Stimulated activated CD8-positive, alpha-beta memory T cell treated with anti-CD3 and anti-CD28 coated beads, Interleukin-4, amount 100 ng/mL, for 1 hour (primary cell): ENCODE measurements around the gene CCT8L2.
"Not testable (repeated sequence)": the region's sequence is repeated elsewhere in the genome, so short reads cannot be mapped to it uniquely, and the experiment has no call there.

ENCODE experiments used
- DNase-seq, 2 donors: peaks; one replicate each; pipeline ENCODE4 v3.0.0-alpha.2; 2020; ENCODE audit warnings: low read depth in 2 of 2, low spot score in 1 of 2

Gene CCT8L2

DNA sequence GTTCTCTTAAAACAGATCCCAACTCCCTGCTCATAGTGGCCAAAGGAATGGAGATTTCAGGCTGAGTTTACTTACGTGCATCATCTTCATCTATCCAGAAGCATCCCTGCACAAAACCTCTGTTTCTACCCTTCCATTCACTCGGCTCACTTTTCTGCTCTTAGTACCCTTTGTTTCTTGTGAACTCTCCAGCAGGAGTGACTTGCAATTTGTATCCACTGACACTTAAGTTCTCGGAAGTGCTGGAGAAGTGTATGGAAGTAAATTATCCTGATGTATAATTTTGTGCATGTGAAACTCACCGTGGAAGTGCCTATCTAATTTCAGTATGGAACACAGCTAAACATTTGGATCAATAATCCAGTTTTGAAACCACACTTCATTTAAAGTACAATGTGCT, 7.0 kb upstream of the CCT8L2 start:
- not testable (repeated sequence) for DNase-seq

DNA sequence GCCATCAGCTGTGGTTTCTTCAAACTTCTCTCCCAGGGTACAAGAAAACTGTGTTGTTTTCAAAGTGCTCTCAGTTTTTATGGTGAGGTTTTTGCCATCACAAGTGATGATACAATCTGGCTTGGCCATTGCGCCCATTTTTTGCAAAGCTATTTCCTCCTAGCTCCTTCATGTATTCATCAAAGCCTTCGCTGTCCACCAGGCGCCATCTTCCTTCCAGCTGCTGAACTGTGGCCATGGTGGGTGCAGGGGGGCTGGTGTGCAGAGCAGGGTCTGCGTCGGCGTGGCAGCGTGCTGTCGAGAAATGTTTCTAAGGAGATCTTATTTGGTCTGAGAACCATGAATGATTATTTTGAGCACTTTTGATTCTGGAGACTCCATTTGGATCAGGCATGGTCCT, 2.6 kb upstream of the CCT8L2 start:
- DNase-seq: not testable (repeated sequence)

DNA sequence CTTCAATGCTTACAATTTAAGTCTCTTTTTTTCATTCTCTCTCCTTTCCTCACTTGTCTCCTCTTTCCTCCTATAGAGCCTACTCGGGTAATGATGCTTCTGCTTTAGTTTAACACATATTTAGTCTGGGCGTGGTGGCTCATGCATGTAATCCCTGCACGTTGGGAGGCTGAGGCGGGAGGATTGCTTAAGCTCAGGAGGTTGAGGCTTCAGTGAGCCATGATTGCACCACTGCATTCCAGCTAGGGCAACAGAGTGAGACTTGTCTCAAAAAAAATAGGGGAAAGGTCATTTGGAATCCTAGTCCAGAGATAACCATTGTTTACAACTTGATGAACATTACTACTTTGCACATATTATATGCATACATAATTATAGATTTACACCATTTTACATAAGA, 1.4 kb upstream of the CCT8L2 start:
- DNase-seq: no peak

DNA sequence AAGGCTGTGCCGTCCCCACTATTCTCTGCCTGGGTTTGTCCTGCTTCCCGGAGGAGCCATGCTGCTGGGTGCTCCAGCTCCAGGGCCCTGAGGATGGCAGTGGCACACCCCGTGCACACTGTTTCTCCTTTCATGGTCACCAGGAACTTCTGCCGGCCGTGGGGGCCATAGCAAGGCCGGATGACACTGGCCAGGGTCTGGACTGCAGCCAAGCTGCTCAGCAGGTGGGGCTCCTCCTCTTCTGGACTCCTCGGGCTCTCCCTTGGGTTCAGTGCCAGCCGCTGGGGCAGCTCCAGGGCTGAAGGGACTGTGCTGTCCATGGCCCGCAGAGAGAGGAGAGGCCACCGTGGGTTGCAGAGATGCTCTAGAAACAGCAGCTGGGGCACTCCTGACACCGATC, 379 bp downstream of the CCT8L2 start:
- DNase-seq: not testable (repeated sequence)

DNA sequence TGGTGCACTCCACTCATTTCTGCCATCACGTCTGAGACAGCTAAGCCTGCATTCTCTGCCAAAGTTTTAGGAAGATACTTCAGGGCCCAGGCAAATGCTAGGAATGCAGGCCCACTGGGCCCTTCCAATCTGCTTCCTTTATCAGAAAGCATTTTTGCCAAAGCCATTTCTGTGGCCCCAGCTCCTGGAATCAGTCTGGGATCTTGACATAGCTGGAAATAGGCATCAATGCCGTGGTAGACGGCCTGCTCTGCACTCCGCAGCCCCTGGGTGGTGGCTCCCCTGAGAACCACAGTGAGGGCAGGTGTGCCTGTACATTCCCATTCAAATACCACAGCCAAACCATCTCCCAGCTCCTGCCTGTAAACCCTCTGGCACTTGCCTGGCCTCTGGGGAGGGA, 1.5 kb downstream of the CCT8L2 start:
- DNase-seq: not testable (repeated sequence)

DNA sequence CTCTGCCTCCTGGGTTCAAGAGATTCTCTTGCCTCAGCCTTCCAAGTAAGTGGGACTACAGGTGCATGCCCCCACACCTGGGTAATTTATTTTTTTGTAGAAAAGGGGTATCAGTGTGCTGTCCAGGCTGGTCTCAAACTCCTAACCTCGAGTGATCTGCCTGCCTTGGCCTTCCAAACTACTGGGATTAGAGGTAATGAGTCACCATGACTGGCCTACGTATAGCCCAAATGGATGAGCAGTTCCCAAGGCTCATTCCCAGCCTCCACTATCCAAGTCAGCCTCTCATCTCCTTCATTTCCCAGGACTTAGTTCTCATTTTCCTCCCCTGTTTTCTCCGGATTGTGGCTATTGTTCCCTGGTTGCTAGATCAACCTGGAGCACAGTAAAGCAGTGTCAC, 5.6 kb downstream of the CCT8L2 start:
- no peak for DNase-seq

DNA sequence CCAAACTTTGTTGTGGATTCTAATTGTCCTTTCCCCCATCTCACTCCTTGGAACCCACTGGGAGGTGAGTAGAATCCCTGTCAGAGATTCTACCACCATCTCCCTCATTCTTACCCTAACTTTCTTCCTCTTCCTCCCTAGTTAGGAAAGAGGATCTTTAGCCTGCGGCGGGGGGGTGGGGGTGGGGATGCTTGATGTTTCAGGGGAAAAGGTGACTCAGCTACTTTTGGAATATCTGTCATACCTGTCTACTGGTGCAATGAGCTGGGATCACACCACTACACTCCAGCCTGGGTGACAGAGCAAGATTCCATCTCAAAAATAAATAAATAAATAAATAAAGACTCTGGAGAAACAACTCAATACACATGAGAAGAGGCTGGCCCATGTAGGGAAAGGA, 6.4 kb downstream of the CCT8L2 start:
- no peak for DNase-seq

DNA sequence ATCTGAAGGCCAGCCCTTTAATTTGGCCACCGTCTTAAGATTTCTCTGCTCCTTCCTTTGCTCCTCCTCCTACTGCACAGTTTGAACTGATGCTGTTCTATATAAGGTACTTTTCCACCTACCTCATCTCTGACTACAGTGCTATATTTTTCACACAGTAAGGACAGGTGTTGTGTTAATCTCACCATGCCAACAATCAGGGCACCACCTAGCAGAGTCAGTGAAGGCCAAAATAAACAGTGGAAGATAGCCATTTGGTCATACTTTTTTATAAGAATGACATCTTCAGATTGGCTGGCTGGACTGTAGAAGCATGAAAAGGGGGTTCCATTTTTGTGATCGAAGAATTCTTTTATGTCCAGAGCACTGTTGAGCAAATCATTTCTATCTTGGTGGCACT, 11.7 kb downstream of the CCT8L2 start:
- DNase-seq: not testable (repeated sequence)

DNA sequence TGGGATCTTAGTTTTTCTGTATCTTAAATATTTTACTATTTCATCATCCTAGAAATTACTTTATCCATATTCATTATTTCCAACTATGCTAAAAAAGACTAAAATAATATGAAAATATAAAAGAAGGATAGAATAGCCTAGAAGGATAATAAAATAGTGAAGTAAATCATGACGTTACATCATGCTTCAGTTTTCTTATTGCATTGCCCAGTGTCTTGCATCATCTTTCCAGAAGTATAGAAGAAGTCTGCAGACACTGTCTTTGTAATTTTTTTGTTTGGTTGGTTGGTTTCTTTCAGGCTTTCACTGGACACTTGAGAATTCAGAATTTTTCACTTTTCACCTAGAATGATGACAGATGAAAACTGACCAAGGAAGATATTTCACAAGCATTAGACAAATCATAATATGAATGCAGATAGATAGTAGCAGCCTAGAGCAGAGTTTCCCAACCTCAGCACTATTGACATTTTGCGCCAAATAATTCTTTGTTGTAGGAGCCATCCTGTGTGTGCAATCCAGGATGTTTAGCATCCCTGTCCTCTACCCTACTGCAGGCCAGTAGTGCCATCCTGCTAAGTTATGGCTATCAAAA, 23.3 kb downstream of the CCT8L2 start:
- DNase-seq: not testable (repeated sequence)

DNA sequence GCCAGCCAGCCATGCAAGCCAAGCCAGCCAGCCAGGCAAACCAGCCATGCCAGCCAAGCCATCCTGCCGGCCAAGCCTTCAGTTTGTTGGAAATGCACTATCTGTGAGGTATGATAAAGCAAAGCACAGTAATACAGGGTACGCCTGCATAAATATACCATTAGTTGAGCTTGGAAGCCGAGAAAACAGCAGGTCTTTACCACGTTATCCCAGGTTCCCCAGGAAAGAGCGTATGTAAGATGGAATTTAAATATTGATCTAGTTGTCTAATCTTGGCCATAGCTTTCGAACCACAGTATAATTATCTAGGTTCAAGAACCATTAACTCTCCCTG, 24.2 kb downstream of the CCT8L2 start:
- no peak for DNase-seq

DNA sequence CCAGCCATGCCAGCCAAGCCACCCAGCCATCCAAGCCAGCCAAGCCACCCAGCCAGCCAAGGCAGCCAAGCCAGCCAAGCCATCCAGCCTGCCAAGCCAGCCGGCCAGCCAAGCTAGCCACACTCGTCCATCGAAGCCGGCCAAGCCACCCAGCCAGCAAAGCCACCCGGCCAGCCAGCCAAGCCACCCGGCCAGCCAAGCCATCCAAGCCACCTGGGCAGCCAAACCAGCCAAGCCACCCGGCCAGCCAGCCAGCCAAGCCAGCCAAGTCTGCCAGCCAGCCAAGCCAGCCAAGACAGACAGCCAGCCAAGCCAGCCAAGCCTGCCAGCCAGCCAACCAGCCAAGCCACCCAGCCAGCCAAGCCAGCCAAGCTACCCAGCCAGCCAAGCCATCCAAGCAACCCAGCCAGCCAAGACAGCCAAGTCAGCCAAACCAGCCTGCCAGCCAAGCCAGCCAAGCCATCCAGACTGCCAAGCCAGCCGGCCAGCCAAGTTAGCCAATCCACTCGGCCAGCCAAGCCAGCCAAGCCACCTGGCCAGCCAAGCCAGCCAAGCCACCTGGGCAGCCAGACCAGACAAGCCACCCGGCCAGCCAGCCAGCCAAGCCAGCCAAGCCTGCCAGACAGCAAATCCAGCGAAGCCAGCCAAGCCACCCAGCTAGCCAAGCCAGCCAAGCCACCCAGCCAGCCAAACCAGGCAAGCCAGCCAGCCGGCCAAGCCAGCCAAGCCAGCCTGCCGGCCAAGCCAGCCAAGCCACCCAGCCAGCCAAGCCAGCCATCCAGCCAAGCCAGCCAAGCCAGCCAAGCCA, 24.8 kb downstream of the CCT8L2 start:
- not testable (repeated sequence) for DNase-seq

DNA sequence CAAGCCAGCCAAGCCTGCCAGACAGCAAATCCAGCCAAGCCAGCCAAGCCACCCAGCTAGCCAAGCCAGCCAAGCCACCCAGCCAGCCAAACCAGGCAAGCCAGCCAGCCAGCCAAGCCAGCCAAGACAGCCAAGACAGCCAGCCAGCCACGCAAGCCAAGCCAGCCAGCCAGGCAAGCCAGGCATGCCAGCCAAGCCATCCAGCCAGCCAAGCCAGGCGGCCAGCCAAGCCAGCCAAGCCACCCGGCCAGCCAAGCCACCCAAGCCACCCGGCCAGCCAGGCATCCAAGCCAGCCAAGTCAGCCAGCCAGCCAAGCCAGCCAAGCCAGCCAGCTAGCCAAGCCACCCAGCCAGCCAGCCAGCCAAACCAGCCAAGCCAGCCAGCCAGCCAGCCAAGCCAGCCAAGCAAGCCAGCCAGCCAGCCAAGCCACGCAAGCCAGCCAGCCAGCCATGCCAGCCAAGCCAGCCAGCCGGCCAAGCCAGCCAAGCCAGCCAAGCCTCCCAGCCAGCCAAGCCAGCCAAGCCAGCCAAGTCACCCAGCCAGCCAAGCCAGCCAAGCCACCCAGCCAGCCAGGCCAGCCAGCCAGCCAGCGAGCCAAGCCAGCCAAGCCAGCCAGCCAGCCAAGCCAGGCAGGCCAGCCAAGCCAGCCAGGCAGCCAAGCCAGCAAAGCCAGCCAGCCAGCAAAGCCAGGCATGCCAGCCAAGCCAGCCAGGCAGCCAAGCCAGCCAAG, 26.0 kb downstream of the CCT8L2 start:
- DNase-seq: not testable (repeated sequence)

DNA sequence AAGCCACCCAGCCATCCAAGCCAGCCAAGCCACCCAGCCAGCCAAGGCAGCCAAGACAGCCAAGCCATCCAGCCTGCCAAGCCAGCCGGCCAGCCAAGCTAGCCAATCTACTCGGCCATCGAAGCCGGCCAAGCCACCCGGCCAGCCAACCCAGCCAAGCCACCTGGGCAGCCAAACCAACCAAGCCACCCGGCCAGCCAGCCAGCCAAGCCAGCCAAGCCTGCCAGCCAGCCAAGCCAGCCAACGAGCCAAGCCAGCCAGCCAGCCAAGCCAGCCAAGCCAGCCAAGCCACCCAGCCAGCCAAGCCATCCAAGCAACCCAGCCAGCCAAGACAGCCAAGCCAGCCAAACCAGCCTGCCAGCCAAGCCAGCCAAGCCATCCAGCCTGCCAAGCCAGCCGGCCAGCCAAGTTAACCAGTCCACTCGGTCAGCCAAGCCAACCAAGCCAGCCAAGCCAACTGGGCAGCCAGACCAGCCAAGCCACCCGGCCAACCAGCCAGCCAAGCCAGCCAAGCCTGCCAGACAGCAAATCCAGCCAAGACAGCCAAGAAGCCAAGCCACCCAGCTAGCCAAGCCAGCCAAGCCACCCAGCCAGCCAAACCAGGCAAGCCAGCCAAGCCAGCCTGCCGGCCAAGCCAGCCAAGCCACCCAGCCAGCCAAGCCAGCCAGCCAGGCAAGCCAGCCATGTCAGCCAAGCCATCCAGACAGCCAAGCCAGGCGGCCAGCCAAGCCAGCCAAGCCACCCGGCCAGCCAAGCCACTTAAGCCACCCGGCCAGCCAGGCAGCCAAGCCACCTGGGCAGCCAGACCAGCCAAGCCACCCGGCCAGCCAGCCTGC, 26.8 kb downstream of the CCT8L2 start:
- DNase-seq: not testable (repeated sequence)

DNA sequence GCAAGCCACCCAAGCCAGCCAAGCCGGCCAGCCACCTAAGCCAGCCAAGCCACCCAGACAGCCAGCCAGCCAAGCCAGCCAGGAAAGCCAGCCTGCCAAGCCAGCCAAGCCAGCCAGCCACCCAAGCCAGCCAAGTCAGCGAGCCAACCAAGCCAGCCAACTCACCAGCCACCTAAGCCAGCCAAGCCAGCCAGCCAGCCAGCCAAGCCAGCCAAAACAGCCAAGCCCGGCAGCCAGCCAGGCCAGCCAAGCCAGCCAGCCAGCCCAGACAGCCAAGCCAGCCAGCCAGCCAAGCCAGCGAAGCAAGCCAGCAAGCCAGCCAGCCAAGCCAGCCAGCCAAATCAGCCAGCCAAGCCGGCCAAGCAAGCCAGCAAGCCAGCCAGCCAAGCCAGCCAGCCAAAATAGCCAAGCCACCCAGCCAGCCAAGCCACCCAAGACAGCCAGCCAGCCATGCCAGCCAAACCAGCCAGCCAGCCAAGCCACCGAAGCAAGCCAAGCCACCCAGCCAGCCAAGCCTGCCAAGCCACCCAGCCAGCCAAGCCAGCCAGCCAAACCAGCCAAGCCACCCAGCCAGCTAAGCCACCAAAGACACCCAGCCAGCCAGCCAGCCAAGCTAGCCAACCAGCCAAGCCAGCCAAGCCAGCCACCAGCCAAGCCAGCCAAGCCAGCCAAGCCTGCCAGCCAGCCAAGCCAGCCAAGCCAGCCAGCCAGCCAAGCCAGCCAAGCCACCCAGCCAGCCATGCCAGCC, 27.6 kb downstream of the CCT8L2 start:
- DNase-seq: not testable (repeated sequence)

DNA sequence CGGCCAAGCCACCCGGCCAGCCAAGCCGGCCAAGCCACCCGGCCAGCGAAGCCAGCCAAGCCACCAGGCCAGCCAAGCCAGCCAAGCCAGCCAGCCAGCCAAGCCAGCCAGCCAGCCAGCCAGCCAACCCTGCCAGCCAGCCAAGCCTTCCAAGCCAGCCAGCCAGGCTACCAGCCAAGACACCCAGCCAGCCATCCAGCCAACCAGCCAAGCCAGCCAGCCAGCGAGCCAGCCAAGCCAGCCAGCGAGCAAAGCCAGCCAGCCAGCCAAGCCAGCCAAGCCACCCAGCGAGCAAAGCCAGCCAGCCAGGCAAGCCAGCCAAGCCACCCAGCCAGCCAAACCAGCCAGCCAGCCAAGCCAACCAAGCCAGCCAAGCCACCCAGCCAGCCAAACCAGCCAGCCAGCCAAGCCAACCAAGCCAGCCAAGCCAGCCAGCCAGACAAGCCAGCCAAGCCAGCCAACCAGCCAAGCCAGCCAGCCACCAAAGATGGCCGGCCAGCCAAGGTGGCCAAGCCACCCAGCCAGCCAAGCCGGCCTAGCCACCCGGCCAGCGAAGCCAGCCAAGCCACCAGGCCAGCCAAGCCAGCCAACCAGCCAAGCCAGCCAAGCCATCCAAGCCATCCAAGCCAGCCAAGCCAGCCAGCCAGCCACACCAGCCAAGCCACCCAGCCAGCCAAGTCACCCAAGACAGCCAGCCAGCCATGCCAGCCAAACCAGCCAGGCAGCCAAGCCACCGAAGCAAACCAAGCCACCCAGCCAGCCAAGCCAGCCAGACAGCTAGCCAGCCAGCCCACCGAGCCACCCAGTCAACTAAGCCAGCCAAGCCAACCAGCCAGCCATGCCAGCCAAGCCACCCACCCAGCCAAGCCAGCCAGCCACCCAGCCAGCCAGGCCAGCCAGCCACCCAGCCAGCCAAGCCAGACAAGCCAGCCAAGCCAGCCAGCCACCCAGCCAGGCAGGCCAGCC, 28.8 kb downstream of the CCT8L2 start:
- DNase-seq: no peak

DNA sequence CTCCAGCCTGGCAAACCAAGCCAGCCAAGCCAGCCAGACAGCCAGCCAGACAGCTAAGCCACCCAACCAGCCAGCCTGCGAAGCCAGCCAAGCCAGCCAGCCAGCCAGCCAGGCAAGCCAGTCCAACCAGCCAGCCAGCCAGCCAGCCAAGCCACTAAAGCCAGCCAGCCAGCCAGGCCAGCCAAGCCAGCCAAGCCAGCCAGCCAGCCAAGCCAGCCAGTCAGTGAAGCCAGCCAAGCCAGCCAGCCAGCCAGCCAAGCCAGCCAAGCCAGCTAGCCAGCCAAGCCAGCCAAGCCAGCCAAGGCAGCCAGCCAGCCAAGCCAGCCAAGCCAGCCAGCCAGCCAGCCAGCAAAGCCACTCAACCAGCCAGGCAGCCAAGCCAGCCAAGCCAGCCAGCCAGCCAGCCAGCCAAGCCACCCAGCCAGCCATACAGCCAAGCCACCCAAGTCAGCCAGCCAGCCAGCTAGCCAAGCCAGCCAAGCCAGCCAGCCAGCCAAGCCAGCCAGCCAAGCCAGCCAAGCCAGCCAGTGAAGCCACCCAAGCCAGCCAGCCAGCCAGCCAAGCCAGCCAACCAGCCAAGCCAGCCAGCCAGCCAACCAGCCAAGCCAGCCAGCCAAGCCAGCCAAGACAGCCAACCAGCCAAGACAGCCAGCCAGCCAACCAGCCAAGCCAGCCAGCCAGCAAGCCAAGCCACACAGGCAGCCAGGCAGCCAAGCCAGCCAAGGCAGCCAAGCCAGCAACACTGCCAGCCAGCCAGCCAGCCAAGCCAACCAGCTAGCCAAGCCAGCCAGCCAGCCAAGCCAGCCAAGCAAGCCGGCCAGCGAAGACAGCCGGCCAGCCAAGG, 29.7 kb downstream of the CCT8L2 start:
- no peak for DNase-seq

DNA sequence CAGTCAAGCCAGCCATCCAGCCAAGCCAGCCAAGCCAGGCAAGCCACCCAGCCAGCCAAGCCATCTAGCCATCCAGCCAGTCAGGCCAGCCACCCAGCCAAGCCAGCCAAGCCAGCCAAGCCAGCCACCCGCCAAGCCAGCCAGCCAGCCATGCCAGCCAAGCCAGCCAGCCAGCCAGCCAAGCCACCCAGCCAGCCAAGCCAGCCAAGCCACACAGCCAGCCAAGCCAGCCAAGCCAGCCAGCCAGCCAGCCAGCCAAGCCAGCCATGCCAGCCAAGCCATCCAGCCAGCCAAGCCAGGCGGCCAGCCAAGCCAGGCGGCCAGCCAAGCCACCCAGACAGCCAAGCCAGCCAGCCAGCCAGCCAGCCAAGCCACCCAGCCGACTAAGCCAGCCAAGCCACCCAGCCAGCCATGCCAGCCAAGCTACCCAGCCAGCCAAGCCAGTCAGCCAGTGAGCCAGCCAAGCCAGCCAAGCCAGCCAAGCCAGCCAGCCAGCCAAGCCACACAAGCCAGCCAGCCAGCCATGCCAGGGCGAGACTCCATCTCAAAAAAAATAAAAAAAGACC, 31.4 kb downstream of the CCT8L2 start:
- not testable (repeated sequence) for DNase-seq

DNA sequence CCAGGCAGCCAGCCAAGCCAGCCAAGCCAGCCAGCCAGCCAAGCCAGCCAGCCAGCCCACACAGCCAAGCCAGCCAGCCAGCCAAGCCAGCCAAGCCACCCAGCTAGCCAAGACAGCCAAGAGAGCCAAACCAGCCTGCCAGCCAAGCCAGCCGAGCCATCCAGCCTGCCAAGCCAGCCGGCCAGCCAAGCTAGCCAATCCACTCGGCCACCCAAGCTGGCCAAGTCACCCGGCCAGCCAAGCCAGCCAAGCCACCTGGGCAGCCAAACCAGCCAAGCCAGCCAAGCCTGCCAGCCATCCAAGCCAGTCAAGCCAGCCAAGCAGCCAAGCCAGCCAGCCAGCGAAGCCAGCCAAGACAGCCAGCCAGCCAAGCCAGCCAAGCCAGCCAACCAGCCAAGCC, 32.0 kb downstream of the CCT8L2 start:
- not testable (repeated sequence) for DNase-seq
